HCT116 (cell line): ENCODE results near the gene EHD4. TPM values are rescaled to one million over a fixed set of nuclear protein-coding genes. Genes with fewer than 3 reads are reported as not detected.

Source experiments
- ATAC-seq: fragments of 200-7000 bp; cut with Tn5 transposase; 2 replicates; pipeline ENCODE4 v1.9.1; 2020; ENCODE audit warnings: mild to moderate bottlenecking, moderate library complexity
- BruUV-seq: library from RNA; stranded (reverse); fragments of 400-500 nt; replicated peaks from 2 replicates; lab custom pipeline; 2021; lab: Mats Ljungman, UMichigan
- CTCF ChIA-PET: fragments of 300-600 bp; sonication (Branson Sonifier 250); formaldehyde crosslinking; loops from one replicate; lab custom pipeline; 2021; ENCODE audit warnings: antibody characterized with exemption; lab: Charles Lee
- POLR2A ChIA-PET: fragments of 300-600, 350-600 bp; sonication (Branson Sonifier 250); formaldehyde crosslinking; loops from one replicate; lab custom pipeline; 2021; ENCODE audit warnings: antibody characterized with exemption; lab: Charles Lee
- RAD21 ChIA-PET, 2 experiments: fragments of 300-600 bp; sonication (Branson Sonifier 250); formaldehyde crosslinking; loops; one replicate each; lab custom pipeline; 2023; ENCODE audit warnings: low total read pairs in 2 of 2; ENCODE audit not compliant: uncharacterized antibody in 2 of 2, unreplicated experiment in 2 of 2, low non-redundant PET in 1 of 2; lab: Charles Lee
- DNase-seq: peaks from one replicate; pipeline ENCODE4 v3.0.0-alpha.2; 2010; ENCODE audit warnings: low read depth, low spot score
- H2AFZ ChIP-seq: fragments of 200-600 bp; shearing (Covaris generic), sonication (generic); 2 replicates; pipeline ENCODE4 v1.6.1; 2017; ENCODE audit warnings: low read depth, mixed run types, mixed read lengths, antibody characterized with exemption, low read length; ENCODE audit not compliant: poor library complexity, severe bottlenecking
- H3K27ac ChIP-seq: 2 replicates; pipeline ENCODE4 v1.5.1; 2012; ENCODE audit warnings: low read depth, low read length
- H3K27me3 ChIP-seq: fragments of 200-600 bp; sonication (generic); 2 replicates; pipeline ENCODE4 v1.6.1; 2016; ENCODE audit warnings: mixed run types, low read length, mixed read lengths; ENCODE audit not compliant: insufficient read depth
- H3K36me3 ChIP-seq, 2 experiments: fragments of 200-500 bp in 1 of 2; fragments of 200-600 bp in 1 of 2; sonication (Bioruptor generic) in 1 of 2; sonication (generic) in 1 of 2; 2 replicates each; pipeline versions ENCODE4 v1.5.1 to v1.6.1; 2014 to 2016; ENCODE audit warnings: low read length in 2 of 2, inconsistent platforms in 1 of 2, mixed read lengths in 1 of 2, mixed run types in 1 of 2; ENCODE audit not compliant: insufficient read depth in 2 of 2, control insufficient read depth in 1 of 2
- H3K4me1 ChIP-seq, 2 experiments: fragments of 200-600 bp in 1 of 2; sonication (generic) in 1 of 2; 2 replicates each; pipeline versions ENCODE4 v1.5.1 to v1.6.1; 2012 to 2017; ENCODE audit warnings: low read length in 2 of 2, inconsistent platforms in 1 of 2, mild to moderate bottlenecking in 1 of 2, mixed read lengths in 1 of 2, mixed run types in 1 of 2, moderate library complexity in 1 of 2; ENCODE audit not compliant: insufficient read depth in 2 of 2, control insufficient read depth in 1 of 2
- H3K4me2 ChIP-seq: fragments of 200-600 bp; sonication (generic); 2 replicates; pipeline ENCODE4 v1.6.1; 2017; ENCODE audit warnings: mixed run types, low read length, mixed read lengths
- H3K4me3 ChIP-seq, 2 experiments: fragments of 200-600 bp in 1 of 2; sonication (generic) in 1 of 2; replicated peaks in 1 of 2; 2 replicates each; pipeline ENCODE4 v1.5.1; 2011 to 2016; ENCODE audit warnings: low read length in 2 of 2, control low read depth in 1 of 2, low read depth in 1 of 2, mild to moderate bottlenecking in 1 of 2, mixed read lengths in 1 of 2, mixed run types in 1 of 2
- H3K79me2 ChIP-seq: fragments of 200-600 bp; sonication (generic); 2 replicates; pipeline ENCODE4 v1.6.1; 2017; ENCODE audit warnings: mild to moderate bottlenecking, mixed run types, low read length, moderate library complexity, mixed read lengths; ENCODE audit not compliant: insufficient read depth
- H3K9ac ChIP-seq: fragments of 200-600 bp; sonication (generic); 2 replicates; pipeline ENCODE4 v1.6.1; 2016; ENCODE audit warnings: low read length, mixed read lengths
- H3K9me2 ChIP-seq: fragments of 200-600 bp; sonication (generic), shearing (Covaris generic); 2 replicates; pipeline ENCODE4 v1.6.1; 2017; ENCODE audit warnings: mixed run types, mild to moderate bottlenecking, moderate library complexity; ENCODE audit not compliant: insufficient read depth
- H3K9me3 ChIP-seq, 2 experiments: fragments of 200-500 bp in 1 of 2; fragments of 200-600 bp in 1 of 2; sonication (Bioruptor generic) in 1 of 2; sonication (generic) in 1 of 2; 2 replicates each; pipeline ENCODE4 v1.6.1; 2014 to 2017; ENCODE audit warnings: low read length in 2 of 2, mixed read lengths in 2 of 2, inconsistent platforms in 1 of 2, low read depth in 1 of 2, mild to moderate bottlenecking in 1 of 2, mixed run types in 1 of 2, moderate library complexity in 1 of 2; ENCODE audit not compliant: control insufficient read depth in 1 of 2, insufficient read depth in 1 of 2
- H4K20me1 ChIP-seq: fragments of 200-600 bp; sonication (generic), shearing (Covaris generic); 2 replicates; pipeline ENCODE4 v1.6.1; 2017; ENCODE audit warnings: mixed run types, mild to moderate bottlenecking, moderate library complexity; ENCODE audit not compliant: insufficient read depth
- CBX3 ChIP-seq: IDR thresholded peaks from 2 replicates; pipeline ENCODE4 v1.6.1; 2012; ENCODE audit warnings: low read depth
- CEBPB ChIP-seq: IDR thresholded peaks from 2 replicates; pipeline ENCODE4 v1.6.1; 2012; ENCODE audit warnings: low read depth
- CTCF ChIP-seq, 3 experiments: fragments of 200-600 bp in 1 of 3; sonication (generic) in 1 of 3; IDR thresholded peaks in 2 of 3; conservative IDR thresholded peaks in 1 of 3; 2 replicates each; pipeline ENCODE4 v1.5.1; 2012 to 2017; ENCODE audit warnings: low read depth in 2 of 3, low read length in 2 of 3, antibody characterized with exemption in 1 of 3, borderline replicate concordance in 1 of 3, control low read depth in 1 of 3, mild to moderate bottlenecking in 1 of 3, mixed read lengths in 1 of 3, mixed run types in 1 of 3, moderate library complexity in 1 of 3; ENCODE audit not compliant: insufficient read depth in 1 of 3
- EZH2 ChIP-seq: fragments of 200-600 bp; sonication (generic); IDR thresholded peaks from 2 replicates; pipeline ENCODE4 v1.6.1; 2017; ENCODE audit warnings: antibody characterized with exemption, mixed run types
- FOSL1 ChIP-seq: IDR thresholded peaks from 2 replicates; pipeline ENCODE4 v1.6.1; 2012; ENCODE audit warnings: low read depth
- RAD21 ChIP-seq: IDR thresholded peaks from 2 replicates; pipeline ENCODE4 v1.6.1; 2012; ENCODE audit warnings: low read depth, mild to moderate bottlenecking
- REST ChIP-seq: IDR thresholded peaks from 2 replicates; pipeline ENCODE4 v1.6.1; 2012; ENCODE audit warnings: low read depth
- SIN3A ChIP-seq: IDR thresholded peaks from 2 replicates; pipeline ENCODE4 v1.6.1; 2012; ENCODE audit warnings: low read depth
- SP1 ChIP-seq: IDR thresholded peaks from 2 replicates; pipeline ENCODE4 v1.6.1; 2012; ENCODE audit warnings: low read depth
- TCF7L2 ChIP-seq: IDR thresholded peaks from 2 replicates; pipeline ENCODE4 v1.7.0; 2011; ENCODE audit warnings: borderline replicate concordance, inconsistent platforms; ENCODE audit not compliant: insufficient read depth, insufficient read length; ENCODE audit errors: extremely low read depth
- ZNF274 ChIP-seq: fragments of 200-500 bp; sonication (Bioruptor generic); IDR thresholded peaks from 2 replicates; pipeline ENCODE4 v1.6.1; 2014; ENCODE audit warnings: mild to moderate bottlenecking, low read depth, low read length, inconsistent platforms
- intact Hi-C: fragments of 100-400 bp; cut with micrococcal nuclease; formaldehyde crosslinking; loops from 2 replicates; pipeline ENCODE4 v1.10.0; 2022
- total RNA-seq: library from RNA; stranded (reverse); gene quantifications from one replicate; pipeline ENCODE4 v1.2.1, GENCODE V29; 2021; ENCODE audit not compliant: unreplicated experiment
- TF ChIP-seq, protein P1 (sequence below): IDR thresholded peaks from 2 replicates; pipeline ENCODE4 v1.6.1; 2012
- TF ChIP-seq, protein P2 (sequence below): IDR thresholded peaks from 2 replicates; pipeline ENCODE4 v1.6.1; 2011; ENCODE audit warnings: mild to moderate bottlenecking, low read length, moderate library complexity; ENCODE audit not compliant: insufficient replicate concordance; ENCODE audit errors: extremely low read depth

EHD4 gene
- total RNA-seq, 1 experiment from 2014 or later, result 28.0 TPM

DNA sequence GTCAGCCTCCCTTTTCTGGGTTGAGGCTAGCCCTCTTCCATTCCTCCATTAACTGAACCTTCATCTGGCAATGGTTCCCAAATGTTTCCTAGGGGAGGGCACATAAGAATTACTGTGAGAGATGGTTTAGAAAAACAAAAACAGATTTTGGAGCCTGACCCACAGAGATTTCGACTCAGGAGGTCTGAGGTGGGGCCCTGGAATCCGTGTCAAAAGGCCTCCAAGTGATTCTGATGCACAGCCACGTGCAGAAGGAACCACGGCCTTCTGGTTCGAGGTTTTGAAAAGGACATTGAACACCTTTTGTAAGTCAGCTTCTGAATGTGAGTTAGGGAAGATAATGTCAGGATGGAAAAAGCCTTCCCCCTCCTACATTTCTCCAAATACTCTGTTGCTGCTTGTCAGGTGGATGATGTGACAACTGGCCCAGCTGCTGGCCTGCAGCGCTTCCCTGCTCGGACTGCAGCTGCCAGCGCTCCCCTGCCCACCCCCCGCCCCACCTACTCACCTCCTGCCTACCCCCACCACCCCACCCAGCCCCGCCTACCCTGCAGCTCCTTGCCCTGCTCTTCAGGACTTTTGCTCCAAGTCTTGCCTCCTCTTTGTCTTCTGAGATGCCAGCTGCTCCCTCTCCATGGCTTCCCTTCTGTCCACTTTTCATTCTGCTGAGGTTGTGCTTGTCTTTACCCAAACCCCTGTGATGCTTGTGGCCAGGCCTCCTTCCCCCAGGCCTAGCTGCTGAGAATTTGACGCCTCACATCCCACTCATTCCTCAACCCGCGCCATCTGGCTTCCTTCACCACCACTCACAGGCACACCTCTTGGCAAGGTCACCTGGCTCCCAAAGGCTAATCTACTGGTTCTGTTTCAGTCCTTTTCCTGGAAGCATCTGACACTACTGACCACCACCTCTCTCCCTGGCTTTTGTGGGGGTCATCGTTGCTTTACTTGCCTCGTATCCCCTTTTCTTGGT, 6.6 kb downstream of the EHD4 start:
- no TSS peak for BruUV-seq
- Histone ChIP-seq H3K9ac (no peak overlapping the region), H3K27ac (no peak overlapping the region), H3K9me3 (no peaks in the 10 kb centered on the region), H3K4me3 (no peak overlapping the region), H3K4me2 (no peak overlapping the region), H2AFZ (no peak overlapping the region), H3K4me1 (peaks cover 12 to 31% of the 10 kb centered on the region in 2 experiments; a peak in 3 of 4 replicates), H4K20me1 (peaks cover 13% of the 10 kb centered on the region; the same call in 1 of the 2 replicates), H3K79me2 (peaks cover 93% of the 10 kb centered on the region), H3K36me3 (no peaks in the 10 kb centered on the region), H3K27me3 (no peaks in the 10 kb centered on the region), H3K9me2 (no peaks in the 10 kb centered on the region)
- ChIA-PET RAD21 (no interaction called here), POLR2A (no interaction called here), CTCF (no interaction called here)
- DNase-seq, result no peak
- TF ChIP-seq SIN3A, result no peak
- no peak for TF ChIP-seq CBX3
- TF ChIP-seq, protein P1, sequence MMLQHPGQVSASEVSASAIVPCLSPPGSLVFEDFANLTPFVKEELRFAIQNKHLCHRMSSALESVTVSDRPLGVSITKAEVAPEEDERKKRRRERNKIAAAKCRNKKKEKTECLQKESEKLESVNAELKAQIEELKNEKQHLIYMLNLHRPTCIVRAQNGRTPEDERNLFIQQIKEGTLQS, result no peak
- TF ChIP-seq CTCF (IDR thresholded peaks at IDR 0.05 in 2 of 3, conservative IDR thresholded peaks at IDR 0.05 in 1 of 3; ENCODE audit: borderline replicate concordance in 1 of 3, insufficient read depth in 1 of 3, low read depth in 2 of 3, low read length in 2 of 3), result no peak
- no peak for TF ChIP-seq REST
- TF ChIP-seq, protein P2, sequence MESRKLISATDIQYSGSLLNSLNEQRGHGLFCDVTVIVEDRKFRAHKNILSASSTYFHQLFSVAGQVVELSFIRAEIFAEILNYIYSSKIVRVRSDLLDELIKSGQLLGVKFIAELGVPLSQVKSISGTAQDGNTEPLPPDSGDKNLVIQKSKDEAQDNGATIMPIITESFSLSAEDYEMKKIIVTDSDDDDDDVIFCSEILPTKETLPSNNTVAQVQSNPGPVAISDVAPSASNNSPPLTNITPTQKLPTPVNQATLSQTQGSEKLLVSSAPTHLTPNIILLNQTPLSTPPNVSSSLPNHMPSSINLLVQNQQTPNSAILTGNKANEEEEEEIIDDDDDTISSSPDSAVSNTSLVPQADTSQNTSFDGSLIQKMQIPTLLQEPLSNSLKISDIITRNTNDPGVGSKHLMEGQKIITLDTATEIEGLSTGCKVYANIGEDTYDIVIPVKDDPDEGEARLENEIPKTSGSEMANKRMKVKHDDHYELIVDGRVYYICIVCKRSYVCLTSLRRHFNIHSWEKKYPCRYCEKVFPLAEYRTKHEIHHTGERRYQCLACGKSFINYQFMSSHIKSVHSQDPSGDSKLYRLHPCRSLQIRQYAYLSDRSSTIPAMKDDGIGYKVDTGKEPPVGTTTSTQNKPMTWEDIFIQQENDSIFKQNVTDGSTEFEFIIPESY, result no peak
- TF ChIP-seq CEBPB, result no peak
- TF ChIP-seq FOSL1, result no peak
- TF ChIP-seq TCF7L2, result no peak
- TF ChIP-seq ZNF274, result no peak
- TF ChIP-seq RAD21, result no peak
- TF ChIP-seq EZH2, result no peak
- TF ChIP-seq SP1, result no peak
- intact Hi-C loops, result no loop called here
- ATAC-seq, result no peak
